Psoas muscle (tissue), 8 donors: Measurements from ENCODE around the gene SHISAL1. TPM values are rescaled to one million over a fixed set of nuclear protein-coding genes. Genes with fewer than 3 reads are reported as not detected.

Experiments
- ATAC-seq, 4 donors: fragments of 200-7000 bp; cut with Tn5 transposase; one replicate each; pipeline ENCODE4 v1.9.1; 2020; ENCODE audit warnings: moderate library complexity in 3 of 4, mild to moderate bottlenecking in 2 of 4
- DNase-seq, 2 donors: peaks; one replicate each; pipeline ENCODE4 v3.0.0-alpha.2; 2020
- H3K27ac ChIP-seq: fragments of 200-600 bp; one replicate; pipeline ENCODE4 v1.8.0; 2022
- H3K27me3 ChIP-seq, 3 donors: fragments of 200-600 bp in 1 of 3; one replicate each; pipeline versions ENCODE4 v1.6.1 to v1.8.0; 2013 to 2022; ENCODE audit warnings: low read length in 2 of 3, mild to moderate bottlenecking in 2 of 3, moderate library complexity in 1 of 3; ENCODE audit not compliant: insufficient read depth in 3 of 3
- H3K36me3 ChIP-seq, 2 donors: fragments of 200-600 bp in 1 of 2; one replicate each; pipeline versions ENCODE4 v1.6.1 to v1.8.0; 2013 to 2022; ENCODE audit warnings: low read depth in 1 of 2, mild to moderate bottlenecking in 1 of 2, moderate library complexity in 1 of 2; ENCODE audit not compliant: insufficient read depth in 1 of 2
- H3K4me1 ChIP-seq: fragments of 200-600 bp; one replicate; pipeline ENCODE4 v1.8.0; 2022
- H3K4me3 ChIP-seq: fragments of 200-600 bp; one replicate; pipeline ENCODE4 v1.8.0; 2022; ENCODE audit warnings: mild to moderate bottlenecking
- H3K9me3 ChIP-seq: fragments of 200-600 bp; one replicate; pipeline ENCODE4 v1.8.0; 2022
- CTCF ChIP-seq: fragments of 200-600 bp; IDR thresholded peaks from one replicate; pipeline ENCODE4 v1.8.0; 2022; ENCODE audit warnings: antibody characterized with exemption
- WGBS, 3 donors: extraction: QIAGEN DNeasy Blood & Tissue Kit; methylation state at CpG; one replicate each; pipeline versions ENCODE4 v1.1.6 to v1.1.7; 2013; 5-methylcytosine and 5-hydroxymethylcytosine counted together
- intact Hi-C, 2 donors: fragments of 100-400 bp; cut with DNase I; formaldehyde crosslinking; loops; one replicate each; pipeline versions ENCODE4 v1.11.0 to v1.14.2; 2022
- polyA plus RNA-seq, 3 donors: library from polyadenylated mRNA; stranded (reverse); fragments of 200-250 nt; gene quantifications; one replicate each; pipeline ENCODE4 v1.2.3, GENCODE V29; 2013
- total RNA-seq, 4 donors: library from RNA; stranded (reverse); fragmentation: NEBNext Ultra II Directional in 2 of 4; extraction: Animal tissue kit (Norgen Biotek cat#: 25700) in 2 of 4; gene quantifications; one replicate each; pipeline versions ENCODE4 v1.2.1 to v1.2.4, GENCODE V29; 2021 to 2023
- donor health status: healthy with polysubstance abuse.
- donor health status: DM: no; HTN: no; CAD: no; lungs with moderate emphysema.
- donor health status: Bipolar disorder and iron deficiency.
- donor health status: healthy.
- donor health status: DM: yes; HTN: yes; CAD: no.
- donor health status: DM: no; HTN: no; CAD: no.
- donor health status: DM: no; HTN: no; CAD: no.
- donor health status: DM: yes; HTN: yes; CAD: no.

Gene SHISAL1
- total and polyA plus RNA-seq, 7 donors: 0.01 to 0.24 (median 0.06) TPM; not detected in 1

GRCh38 chr22:44271010-44271500 lies 41.7 kb downstream of the SHISAL1 start:
- ATAC-seq: no peak
- no peak for TF ChIP-seq CTCF

GRCh38 chr22:44270556-44270880 lies 42.2 kb downstream of the SHISAL1 start:
- Histone ChIP-seq H3K4me3 (no peak overlapping the region), H3K27ac (no peak overlapping the region), H3K4me1 (no peaks in the 10 kb centered on the region), H3K27me3 (peaks cover 0 to 10% (median 5%) of the 10 kb centered on the region in 3 donors), H3K36me3 (no peaks in the 10 kb centered on the region), H3K9me3 (no peaks in the 10 kb centered on the region)
- no peak for TF ChIP-seq CTCF
- DNase-seq (peak in 1 of 2 donors; percentile 20), ATAC-seq (no peak)
- intact Hi-C loops: no loop called here
- WGBS, 3 donors: 73 to 78% (median 73%) methylated on average over 9 of the region's 9 CpGs

More at GRCh38 chr22:44271010-44271500, 41.7 kb downstream of the SHISAL1 start:
- no peak overlapping the region for H3K4me3 ChIP-seq
- no peak overlapping the region for H3K27ac ChIP-seq
- H3K27me3 ChIP-seq: peaks cover 0 to 8% (median 6%) of the 10 kb centered on the region in 3 donors
- no peaks in the 10 kb centered on the region for H3K9me3 ChIP-seq
- H3K4me1 ChIP-seq: no peaks in the 10 kb centered on the region
- intact Hi-C loops: no loop called here
- peak in 1 of 2 donors; percentile 19 for DNase-seq
- H3K36me3 ChIP-seq: no peaks in the 10 kb centered on the region

- intact Hi-C loops: no loop called here
- no peak for ATAC-seq
Measured at GRCh38 chr22:44269757-44270555, 42.8 kb downstream of the SHISAL1 start.

GRCh38 chr22:44269117-44269498 lies 43.6 kb downstream of the SHISAL1 start:
- DNase-seq: no peak
- no peaks in the 10 kb centered on the region for H3K4me1 ChIP-seq
- no peak overlapping the region for H3K27ac ChIP-seq
- no peaks in the 10 kb centered on the region for H3K36me3 ChIP-seq
- ATAC-seq: no peak
- intact Hi-C loops: no loop called here
- TF ChIP-seq CTCF: no peak
- H3K27me3 ChIP-seq: peaks cover 0 to 18% (median 0%) of the 10 kb centered on the region in 3 donors
- WGBS, 3 donors: 76 to 88% (median 83%) methylated on average over 5 of the region's 5 CpGs
- no peaks in the 10 kb centered on the region for H3K9me3 ChIP-seq
- no peak overlapping the region for H3K4me3 ChIP-seq

More at GRCh38 chr22:44269757-44270555, 42.8 kb downstream of the SHISAL1 start:
- Histone ChIP-seq H3K36me3 (no peaks in the 10 kb centered on the region), H3K27ac (no peak overlapping the region), H3K4me3 (no peak overlapping the region), H3K27me3 (peaks cover 0 to 16% (median 0%) of the 10 kb centered on the region in 3 donors), H3K9me3 (no peaks in the 10 kb centered on the region), H3K4me1 (no peaks in the 10 kb centered on the region)
- peak in 1 of 2 donors; percentile 23 for DNase-seq
- 69 to 82% (median 75%) methylated on average over 17 of the region's 17 CpGs for WGBS, 3 donors
- no peak for TF ChIP-seq CTCF
